Measurements from ENCODE around the gene AP1AR.

DNA sequence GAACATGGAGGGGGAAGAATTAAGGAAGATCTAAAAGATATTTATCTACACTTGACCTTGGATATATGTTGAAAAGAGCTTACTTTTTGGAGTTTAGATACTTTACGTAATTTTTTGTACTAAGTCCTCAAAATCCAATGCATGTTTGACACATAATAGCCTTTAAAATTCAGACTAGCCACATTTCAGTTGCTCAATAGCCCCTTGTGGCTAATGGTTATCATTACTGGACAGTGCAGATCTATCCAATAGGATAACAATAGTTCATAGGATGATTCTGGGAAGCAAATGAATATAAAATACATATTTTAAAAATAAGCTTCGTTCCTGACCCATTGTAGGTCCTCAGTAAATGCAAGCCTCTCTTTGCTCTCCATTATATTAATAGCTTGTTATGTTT is 13.8 kb downstream of the AP1AR start:
- TF ChIP-seq POLR2A (IDR thresholded peaks at IDR 0.05; ENCODE audit: extremely low read depth, insufficient read length): no peak
- TF ChIP-seq, protein P1, sequence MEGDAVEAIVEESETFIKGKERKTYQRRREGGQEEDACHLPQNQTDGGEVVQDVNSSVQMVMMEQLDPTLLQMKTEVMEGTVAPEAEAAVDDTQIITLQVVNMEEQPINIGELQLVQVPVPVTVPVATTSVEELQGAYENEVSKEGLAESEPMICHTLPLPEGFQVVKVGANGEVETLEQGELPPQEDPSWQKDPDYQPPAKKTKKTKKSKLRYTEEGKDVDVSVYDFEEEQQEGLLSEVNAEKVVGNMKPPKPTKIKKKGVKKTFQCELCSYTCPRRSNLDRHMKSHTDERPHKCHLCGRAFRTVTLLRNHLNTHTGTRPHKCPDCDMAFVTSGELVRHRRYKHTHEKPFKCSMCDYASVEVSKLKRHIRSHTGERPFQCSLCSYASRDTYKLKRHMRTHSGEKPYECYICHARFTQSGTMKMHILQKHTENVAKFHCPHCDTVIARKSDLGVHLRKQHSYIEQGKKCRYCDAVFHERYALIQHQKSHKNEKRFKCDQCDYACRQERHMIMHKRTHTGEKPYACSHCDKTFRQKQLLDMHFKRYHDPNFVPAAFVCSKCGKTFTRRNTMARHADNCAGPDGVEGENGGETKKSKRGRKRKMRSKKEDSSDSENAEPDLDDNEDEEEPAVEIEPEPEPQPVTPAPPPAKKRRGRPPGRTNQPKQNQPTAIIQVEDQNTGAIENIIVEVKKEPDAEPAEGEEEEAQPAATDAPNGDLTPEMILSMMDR (IDR thresholded peaks at IDR 0.05; ENCODE audit: low read depth, low read length): no peak
- no peak for TF ChIP-seq MYC (IDR thresholded peaks at IDR 0.05; ENCODE audit: low read depth, low read length)
